ENCODE measurements around the gene MSI2.

- TF ChIP-seq CTCF (conservative IDR thresholded peaks at IDR 0.05; ENCODE audit: low read depth in 2 of 2) (no peak), REST (IDR thresholded peaks at IDR 0.05; ENCODE audit: unreplicated experiment) (no peak), POLR2AphosphoS5 (IDR thresholded peaks at IDR 0.05; ENCODE audit: low read depth) (no peak), EZH2 (IDR thresholded peaks at IDR 0.05; ENCODE audit: low read depth, unreplicated experiment) (no peak), EZH2phosphoT487 (IDR thresholded peaks at IDR 0.05; ENCODE audit: unreplicated experiment) (no peak), ETS1 (IDR thresholded peaks at IDR 0.05) (no peak), ZNF114 (CRISPR knock-in tag; IDR thresholded peaks at IDR 0.05) (no peak), CREB1 (CRISPR knock-in tag; IDR thresholded peaks at IDR 0.05; ENCODE audit: low read depth) (no peak), ZNF331 (CRISPR knock-in tag; IDR thresholded peaks at IDR 0.05; ENCODE audit: low read depth) (no peak), JUNB (IDR thresholded peaks at IDR 0.05; ENCODE audit: unreplicated experiment) (no peak)
These were observed 70.0 kb downstream of the MSI2 start for GRCh38 chr17:57326336-57326735.

Measured in GM23338 (cell line).